Measurements from ENCODE around the gene SLC6A18.

The SLC6A18 gene

GRCh38 chr5:1225081-1225480 lies at the start of gene SLC6A18:
Gene SLC6A18, plus strand, starts transcription at chr5:1225381. Its CDS starts 97 bp downstream, at chr5:1225478.
- no peak for DNase-seq

- DNase-seq: no peak
Observed at GRCh38 chr5:1175801-1176472, 49.2 kb upstream of the SLC6A18 start.

- no peak for DNase-seq
Observed at GRCh38 chr5:1176473-1177391, 48.4 kb upstream of the SLC6A18 start.

- no peak for DNase-seq
Observed at GRCh38 chr5:1177826-1178528, 47.2 kb upstream of the SLC6A18 start.

GRCh38 chr5:1178529-1179382 lies 46.4 kb upstream of the SLC6A18 start:
- no peak for DNase-seq

- DNase-seq: no peak
Observed at GRCh38 chr5:1179383-1179715, 45.8 kb upstream of the SLC6A18 start.

- DNase-seq: no peak
Observed at GRCh38 chr5:1180096-1180495, 45.1 kb upstream of the SLC6A18 start.

- no peak for DNase-seq
Observed at GRCh38 chr5:1180841-1181271, 44.3 kb upstream of the SLC6A18 start.

- no peak for DNase-seq
Observed at GRCh38 chr5:1181451-1182359, 43.5 kb upstream of the SLC6A18 start.

GRCh38 chr5:1182360-1182632 lies 42.9 kb upstream of the SLC6A18 start:
- no peak for DNase-seq

- peak; percentile 79 to 80 for DNase-seq
Observed at GRCh38 chr5:1182633-1183423, 42.4 kb upstream of the SLC6A18 start.

- DNase-seq: no peak
Observed at GRCh38 chr5:1183424-1184162, 41.6 kb upstream of the SLC6A18 start.

GRCh38 chr5:1184163-1184470 lies 41.1 kb upstream of the SLC6A18 start:
- no peak for DNase-seq

- DNase-seq: no peak
Observed at GRCh38 chr5:1184481-1184880, 40.7 kb upstream of the SLC6A18 start.

- DNase-seq: no peak
Observed at GRCh38 chr5:1185038-1185627, 40.0 kb upstream of the SLC6A18 start.

GRCh38 chr5:1185629-1186350 lies 39.4 kb upstream of the SLC6A18 start:
- no peak for DNase-seq

GRCh38 chr5:1186351-1187233 lies 38.6 kb upstream of the SLC6A18 start:
- no peak for DNase-seq

All from hippocampal formation (tissue), 2 donors.